Ammon's horn (tissue), 1 donor: ENCODE data around the gene FLACC1.
"Not testable (repeated sequence)": the region's sequence is repeated elsewhere in the genome, so short reads cannot be mapped to it uniquely, and the experiment has no call there.

ENCODE experiments used
- DNase-seq: peaks from one replicate; pipeline ENCODE4 v3.0.0-alpha.2; 2016; ENCODE audit warnings: low spot score

FLACC1 gene

DNA sequence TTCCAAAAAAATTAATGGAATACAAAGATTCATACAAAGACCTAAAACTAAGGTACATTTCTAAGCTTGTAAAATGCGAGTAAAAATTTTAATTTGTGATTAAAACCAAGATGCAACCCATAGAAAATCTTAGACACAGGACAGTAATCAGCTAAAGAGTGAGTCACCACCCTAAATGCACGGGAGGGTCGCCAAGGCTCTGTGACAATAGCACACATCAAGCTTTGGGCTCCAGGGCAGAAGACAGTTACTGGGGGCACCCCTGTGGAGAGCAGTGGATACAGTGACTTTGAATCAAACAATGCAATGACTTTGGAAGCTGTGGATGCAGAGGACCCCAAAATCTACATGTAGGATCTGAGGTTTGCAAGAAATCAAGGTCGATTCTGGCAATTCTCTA is 7.5 kb downstream of the FLACC1 start:
- no peak for DNase-seq

DNA sequence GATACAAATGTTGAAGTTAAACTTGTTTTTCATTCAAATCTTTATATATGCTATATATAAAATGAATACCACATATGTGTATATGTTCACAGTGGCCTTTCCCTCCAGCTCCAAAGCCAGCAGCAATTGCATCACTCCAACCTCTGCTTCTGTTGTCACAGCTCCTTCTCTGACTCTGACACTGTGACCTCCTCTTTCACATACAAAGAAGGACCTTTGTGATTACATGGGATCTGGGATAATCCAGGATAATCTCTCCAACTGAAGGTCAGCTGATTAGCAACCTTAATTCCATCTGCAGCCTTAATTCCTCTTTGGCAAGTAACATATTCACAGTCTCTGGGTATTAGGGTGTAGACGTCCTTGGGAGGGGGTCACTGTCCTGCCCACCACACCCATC is 8.4 kb downstream of the FLACC1 start:
- no peak for DNase-seq

DNA sequence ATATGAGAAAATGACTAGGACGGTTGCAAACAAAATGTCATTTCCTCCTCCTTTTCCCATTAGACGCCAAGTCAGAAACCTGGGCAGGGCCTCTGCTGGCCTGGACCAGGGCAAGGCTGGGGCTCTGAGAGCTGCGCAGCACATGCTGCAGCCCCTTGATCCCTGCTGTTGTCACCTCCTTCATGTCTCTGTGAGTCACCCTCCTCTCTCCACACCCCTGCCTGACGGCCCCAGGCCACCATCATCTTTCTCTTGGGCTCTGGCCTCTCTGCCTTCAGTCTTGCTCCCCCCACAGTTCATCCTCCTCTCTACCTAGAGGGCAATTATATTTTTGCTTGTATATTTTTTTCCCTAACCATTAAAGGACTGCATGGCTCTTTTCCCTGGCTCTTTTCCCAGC is 10.0 kb downstream of the FLACC1 start:
- no peak for DNase-seq

DNA sequence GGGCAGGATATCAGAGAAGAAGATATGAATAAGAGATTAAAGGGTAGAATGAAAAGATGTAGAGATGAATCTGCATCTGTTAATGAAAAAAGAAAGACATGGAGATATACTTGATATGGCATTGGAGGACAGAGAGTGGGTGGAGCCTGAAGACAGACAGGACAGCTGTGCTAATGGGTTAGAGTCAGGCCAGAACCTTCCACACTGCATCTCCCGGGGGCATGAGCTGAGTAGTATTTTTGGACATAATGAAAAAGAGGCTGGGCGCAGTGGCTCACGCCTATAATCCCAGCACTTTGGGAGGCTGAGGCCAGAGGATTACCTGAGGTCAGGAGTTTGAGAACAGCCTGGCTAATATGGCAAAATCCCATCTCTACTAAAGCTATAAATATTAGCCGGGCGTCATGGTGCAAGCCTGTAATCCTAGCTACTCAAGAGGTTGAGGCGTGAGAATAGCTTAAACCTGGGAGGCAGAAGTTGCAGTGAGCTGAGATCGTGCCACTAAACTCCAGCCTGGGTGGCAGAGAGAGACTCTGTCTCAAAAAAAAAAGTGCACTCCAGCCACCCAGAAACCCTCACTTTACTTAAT is 11.4 kb downstream of the FLACC1 start:
- DNase-seq, result no peak

DNA sequence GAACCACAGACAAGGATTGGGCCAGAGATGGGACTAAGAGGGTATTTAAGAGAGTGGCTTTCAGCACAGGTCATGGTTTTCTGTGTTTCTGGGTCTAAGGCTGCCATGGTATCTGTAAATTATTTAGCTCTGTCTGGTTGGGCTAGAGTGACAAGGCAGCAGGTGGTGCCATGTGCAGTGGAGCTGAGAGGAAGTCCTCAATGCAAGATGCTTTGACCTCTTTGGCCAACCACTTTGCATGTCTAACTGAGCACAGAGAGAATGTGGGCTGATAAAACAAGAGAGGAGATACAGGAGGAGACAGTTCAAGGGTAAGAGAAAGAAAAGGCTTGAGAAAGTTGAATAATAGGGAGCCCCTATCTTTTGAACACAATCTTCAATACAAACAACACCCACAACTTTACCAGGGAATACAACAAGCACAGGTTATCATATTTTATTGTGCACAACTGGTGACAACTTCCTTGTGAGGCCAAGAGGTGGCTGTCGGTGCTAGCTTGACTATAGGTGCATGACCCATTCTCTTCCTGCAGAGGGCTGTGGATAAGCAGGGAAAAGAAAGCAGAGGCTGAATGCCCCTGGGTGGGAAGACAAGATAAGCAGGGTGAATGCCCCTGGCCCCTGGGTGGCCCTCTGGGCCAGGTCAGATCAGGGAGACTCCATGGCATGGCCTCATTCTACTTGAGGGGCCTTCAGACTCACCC is 12.3 kb downstream of the FLACC1 start:
- no peak for DNase-seq

DNA sequence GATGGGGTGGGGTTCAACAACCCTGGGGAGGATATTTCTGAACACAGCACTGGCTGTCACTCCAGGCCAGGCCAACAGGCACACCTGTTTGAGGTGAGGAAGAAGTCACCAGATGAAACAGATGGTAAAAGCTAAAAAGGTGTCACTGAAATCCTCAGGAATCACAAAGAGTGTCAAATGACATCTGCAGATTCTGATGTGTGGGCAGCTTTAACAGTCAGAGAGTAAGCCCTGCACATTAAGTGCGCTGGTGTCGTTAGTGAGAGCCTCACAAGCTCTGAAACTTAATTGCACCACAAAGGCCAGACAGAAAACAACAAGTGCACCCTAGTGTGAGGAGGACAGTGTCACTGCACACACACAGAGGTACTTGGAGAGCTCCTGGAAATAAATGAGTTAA is 13.6 kb downstream of the FLACC1 start:
- no peak for DNase-seq

DNA sequence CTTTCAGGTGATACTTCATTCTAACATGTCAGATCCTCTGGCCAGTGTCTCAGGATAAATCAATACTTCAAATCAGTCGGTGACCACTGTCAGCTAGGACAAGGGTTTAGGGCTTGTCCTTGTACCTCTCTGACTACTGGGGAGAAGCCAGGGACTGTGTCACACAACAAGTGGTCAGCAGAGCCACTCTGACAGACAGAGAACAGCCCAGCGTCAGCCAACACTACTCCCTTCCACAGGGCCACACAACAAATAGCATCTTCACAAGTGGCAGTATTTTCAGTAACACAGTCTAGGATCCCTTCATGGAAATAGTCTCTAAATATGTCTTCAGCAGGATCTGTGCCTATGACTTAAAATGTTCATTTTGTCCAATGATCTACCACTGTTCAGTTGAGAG is 14.2 kb downstream of the FLACC1 start:
- no peak for DNase-seq

DNA sequence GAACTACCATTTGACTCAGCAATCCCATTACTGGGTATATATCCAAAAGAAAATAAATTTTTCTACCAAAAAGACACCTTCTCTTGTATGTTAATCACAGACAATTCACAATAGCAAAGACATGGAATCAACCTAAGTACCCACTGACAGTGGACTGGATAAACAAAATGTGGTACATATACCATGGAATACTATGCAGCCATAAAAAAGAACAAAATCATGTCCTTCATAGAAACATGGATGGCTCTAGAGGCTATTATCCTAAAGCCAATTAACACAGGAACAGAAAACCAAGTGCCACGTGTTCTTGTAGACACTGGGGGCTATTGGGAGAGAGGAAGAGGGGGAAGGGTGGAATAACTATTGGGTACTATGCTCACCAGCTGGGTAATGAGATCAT is 27.7 kb downstream of the FLACC1 start:
- DNase-seq, result no peak

DNA sequence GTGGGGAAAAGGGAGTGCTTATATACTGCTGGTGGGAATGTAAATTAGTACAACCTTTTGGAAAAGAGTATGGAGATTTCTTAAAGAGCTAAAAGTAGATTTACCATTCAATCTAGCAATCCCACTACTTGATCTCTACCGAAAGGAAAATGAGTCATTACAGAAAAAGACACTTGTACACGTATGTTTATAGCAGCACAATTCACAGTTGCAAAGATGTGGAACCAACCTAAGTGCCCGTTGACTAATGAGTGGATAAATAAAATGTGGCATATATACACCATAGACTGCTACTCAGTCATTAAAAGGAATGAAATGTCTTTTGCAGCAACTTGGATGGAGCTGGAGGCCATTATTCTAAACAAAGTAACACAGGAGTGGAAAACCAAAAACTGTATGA is 29.5 kb downstream of the FLACC1 start:
- DNase-seq, result no peak

DNA sequence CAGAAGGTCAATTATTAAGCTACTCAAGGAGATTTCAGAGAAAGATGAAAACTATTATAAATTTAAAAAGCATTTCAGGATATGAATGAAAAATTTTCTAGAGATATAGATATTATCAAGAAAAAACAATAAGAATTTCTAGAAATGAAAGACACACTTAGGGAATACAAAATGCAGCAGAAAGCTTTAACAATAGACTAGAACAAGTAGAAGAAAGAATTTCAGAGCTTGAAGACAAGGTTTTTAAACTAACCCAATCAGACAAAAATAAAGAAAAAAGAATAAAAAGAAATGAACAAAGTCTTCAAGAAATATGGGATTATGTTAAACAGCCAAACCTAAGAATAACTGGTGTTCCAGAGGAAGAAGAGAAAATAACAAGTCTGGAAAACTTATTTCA is 34.4 kb downstream of the FLACC1 start:
- no peak for DNase-seq

DNA sequence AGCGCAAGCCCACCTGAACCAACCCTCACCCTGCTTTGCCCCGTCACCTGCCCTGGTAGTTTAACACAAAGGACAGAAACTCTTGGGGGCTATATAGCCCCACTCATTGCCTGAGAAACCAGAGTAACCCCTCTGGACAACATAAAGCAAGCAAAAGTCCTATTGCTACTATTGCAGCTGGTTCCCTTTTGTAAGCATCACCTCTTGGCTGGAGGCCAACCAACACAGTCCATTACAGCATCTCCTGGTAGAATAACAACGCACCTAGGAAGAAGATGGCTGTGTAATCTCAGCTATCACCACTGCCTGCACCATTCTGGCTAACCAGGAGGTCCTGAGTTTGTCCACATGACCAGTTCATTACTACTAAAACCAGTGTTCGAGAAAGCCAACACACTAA is 36.4 kb downstream of the FLACC1 start:
- no peak for DNase-seq

DNA sequence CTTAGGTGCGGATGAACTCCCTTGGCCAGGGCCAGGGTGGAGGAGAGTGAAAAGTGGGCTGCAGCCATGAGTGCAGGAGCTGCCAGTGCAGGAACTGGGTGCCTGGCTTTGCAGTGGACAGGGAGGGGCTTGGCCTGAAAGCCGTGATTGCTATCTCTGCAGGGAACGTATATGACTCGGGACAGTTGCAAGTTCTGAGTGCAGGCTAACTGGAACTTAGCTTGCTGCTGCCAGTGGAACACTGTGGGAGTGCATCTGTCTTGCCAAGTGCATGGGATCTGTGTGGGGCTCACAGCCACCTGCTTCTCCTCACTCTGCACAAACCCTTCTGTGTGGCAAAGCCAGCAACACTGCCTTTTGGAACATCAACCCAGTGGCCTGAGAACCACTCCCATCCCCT is 36.9 kb downstream of the FLACC1 start:
- peak; percentile 35 for DNase-seq

DNA sequence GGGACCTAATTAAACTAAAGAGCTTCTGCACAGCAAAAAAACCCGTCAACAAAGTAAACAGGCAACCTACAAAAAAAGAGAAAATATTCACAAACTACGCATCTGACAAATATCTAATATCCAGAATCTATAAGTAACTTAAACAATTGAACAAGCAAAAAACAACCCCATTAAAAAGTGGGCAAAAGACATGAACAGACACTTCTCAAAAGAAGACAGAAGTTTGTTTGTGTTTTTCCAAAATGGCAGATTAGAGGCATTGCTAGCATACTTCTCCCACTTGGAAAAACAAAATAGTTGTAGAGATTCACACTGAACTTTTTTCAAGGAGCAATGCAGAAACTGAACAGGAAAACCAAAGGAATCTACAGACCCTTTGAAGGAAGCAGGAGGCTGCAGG is 37.6 kb downstream of the FLACC1 start:
- no peak for DNase-seq

DNA sequence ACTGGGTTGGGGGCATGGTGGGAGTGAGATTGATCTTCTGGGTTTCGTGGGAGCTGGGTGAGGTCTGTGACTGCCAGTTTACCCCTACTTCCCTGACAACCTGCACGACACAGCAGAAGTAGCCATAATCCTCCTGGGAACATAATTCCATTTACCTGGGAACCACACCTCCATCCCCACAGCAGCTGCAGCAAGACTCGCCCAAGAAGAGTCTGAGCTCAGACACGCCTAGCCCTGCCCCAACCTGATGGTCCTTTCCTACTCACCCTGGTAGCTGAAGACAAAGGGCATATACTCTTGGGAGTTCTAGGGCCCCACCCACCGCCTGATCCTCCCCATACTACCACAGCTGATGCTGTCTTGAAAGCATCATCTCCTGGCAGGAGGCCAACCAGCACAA is 43.8 kb downstream of the FLACC1 start:
- DNase-seq, result no peak

DNA sequence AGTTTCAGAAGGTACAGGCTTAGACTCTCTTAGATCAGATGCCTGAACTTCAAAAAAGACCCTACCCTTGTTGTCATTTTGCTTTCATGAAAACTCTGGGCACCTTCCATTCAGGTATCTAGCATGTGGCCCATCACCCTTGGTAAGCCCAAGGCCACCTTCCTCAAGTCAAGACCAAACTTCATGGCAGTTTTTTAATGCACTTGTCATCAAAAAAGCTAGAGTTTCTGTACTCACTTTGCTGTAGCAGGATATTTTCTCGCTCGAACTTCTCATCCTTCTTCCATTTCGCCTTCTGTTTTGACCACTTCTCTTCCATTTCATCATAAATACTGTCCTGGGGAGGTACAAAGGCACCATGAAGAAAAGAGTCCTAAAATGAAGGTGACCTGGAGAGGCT is 48.2 kb downstream of the FLACC1 start:
- DNase-seq, result no peak

DNA sequence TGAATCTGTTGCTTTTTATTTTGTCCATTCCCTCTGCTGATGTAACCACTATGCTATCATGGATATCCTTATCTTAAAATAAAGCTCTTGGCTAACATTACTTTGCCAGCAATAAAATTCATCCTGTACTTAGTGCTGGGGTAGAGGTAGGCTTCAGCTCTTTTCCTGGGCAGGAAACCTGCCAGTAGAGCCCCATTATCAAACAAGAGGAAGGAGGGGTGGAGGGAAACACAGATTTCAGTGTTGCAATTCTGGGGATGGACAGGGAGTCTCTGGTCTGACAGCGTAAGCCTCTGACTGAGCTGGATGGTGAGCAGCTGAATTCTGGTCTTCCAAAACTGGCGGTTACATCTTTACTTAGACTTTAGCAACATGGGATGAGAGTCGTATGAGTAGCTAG is 49.3 kb downstream of the FLACC1 start:
- DNase-seq, result no peak

DNA sequence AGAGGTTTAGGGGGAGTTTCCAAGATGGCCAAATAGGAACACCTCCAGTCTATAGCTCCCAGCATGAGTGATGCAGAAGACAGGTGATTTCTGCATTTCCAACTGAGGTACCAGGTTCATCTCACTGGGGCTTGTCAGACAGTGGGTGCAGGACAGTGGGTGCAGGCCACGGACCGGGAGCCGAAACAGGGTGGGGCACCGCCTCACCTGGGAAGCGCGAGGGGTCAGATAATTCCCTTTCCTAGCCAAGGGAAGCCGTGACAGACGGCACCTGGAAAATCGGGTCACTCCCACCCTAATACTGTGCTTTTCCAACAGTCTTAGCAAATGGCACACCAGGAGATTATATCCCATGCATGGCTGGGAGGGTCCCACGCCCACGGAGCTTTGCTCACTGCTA is 57.2 kb downstream of the FLACC1 start:
- not testable (repeated sequence) for DNase-seq

DNA sequence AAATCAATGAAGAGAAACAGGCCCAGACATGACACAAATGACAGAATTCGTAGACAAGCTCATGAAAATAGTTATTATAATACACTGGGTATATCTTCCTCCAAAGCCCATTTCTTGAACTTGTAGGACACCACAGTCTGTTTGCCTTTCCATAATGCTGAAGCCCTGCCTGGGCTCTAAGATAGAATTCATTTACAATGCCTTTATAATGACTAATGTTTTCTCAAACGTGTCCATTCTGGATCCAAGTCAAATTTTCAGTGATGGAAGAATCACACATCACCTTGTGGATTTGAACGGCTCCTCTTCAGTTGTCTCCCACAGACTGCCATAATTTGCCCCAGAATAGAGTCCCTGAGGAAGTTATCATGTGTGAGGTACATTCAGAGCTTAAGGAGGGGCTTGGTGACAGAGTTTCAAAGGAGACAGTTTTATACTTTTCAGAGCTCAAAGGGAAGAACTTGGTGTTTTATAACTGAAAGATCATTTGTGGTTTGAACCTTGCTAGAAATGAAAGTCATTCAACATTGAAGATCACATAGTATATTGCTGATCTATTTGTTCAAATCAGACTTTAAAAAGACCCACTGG is 58.6 kb downstream of the FLACC1 start:
- DNase-seq, result no peak

DNA sequence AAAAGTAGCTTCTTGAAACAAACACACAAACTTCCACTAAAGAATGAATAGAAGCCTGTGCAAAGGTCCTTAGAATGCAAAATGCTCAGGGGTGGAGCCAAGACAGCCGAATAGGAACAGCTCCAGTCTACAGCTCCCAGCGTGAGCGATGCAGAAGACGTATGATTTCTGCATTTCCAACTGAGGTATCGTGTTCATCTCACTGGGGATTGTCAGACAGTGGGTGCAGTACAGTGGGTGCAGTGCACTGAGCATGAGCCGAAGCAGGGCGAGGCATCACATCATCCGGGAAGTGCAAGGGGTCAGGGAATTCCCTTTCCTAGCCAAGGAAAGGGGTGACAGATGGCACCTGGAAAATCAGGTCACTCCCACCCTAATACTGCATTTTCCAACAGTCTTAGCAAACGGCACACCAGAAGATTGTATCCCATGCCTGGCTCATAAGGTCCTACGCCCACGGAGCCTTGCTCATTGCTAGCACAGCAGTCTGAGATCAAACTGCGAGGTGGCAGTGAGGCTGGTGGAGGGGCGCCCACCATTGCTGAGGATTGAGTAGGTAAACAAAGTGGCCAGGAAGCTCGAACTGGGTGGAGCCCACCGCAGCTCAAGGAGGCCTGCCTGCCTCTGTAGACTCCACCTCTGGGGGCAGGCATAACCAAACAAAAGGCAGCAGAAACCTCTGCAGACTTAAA is 66.5 kb downstream of the FLACC1 start:
- not testable (repeated sequence) for DNase-seq

DNA sequence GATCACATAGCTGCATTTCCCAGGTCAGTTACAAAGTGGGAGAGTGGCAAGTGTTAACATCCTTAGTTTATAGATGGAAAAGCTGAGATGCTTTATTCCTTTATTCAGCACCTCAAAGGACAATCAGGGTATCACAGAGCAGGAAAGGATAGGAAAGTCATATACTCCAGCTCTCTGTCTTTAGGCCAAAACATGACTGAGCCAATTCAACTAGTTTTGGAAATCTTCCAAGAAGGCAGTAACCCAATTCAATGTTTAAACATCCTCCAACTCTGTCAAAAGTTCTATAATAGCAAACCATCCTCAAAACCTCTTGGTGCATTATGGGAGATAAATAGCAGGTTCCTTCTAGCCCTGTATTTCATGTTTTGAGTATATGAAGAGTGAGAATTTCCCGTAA is 71.6 kb downstream of the FLACC1 start:
- no peak for DNase-seq

DNA sequence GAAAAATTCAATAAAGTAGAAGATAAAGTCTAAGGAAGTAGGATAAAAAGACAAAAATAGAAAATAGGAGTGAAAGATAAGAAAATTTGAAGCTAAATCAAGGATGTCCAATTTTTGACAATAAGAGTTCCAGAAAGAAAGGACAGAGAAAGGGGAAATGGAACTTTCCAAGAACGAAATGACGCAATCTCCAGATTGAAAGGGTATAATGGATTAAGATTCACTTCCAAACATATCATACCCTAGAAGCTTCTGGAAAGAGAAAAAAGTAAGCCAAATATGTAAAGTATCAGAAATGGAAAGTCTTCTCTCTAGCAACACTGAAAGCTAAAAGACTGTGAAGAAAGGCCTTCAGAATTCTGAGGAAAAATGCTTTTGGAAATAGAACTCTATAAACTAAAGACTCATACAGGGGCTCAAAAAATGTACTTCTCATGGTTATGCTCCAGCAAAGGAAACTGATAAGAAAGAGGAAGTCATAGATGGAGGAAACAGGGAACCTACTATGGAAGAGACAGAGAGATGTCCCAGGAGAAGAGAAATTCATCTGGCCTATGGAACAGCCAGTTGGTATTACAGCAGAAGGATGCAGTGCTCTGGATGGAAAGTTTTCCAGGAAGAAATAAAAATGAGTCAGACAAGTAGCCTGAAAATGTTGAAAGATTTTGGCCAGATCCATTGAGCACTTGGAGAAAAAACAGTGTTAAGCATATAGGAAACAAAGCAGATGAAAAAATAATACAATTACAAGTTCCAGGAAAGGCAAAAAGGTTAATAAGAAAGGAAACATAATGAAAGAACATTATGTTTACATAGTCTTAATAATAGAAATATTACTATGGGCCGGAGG is 76.7 kb downstream of the FLACC1 start:
- no peak for DNase-seq

DNA sequence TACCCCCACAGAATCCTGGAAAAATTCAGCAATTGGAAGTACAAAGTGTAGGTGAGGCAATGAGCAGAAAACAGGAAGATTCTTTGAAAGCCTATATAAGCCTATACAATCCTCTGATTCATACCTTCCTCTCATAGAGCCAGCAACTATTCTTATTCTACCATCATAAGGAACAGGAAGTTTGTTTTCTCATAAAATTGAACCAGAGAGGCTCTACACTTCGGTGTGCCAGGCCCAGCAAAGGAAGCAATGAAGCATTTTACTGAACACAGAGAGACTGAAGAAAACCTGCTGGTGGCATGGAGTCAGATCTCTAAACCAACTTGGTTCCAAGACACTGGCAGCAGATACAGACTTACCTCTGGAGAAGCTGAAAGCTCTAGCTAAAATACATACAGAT is 78.1 kb downstream of the FLACC1 start:
- no peak for DNase-seq
